Activated effector memory CD4-positive, alpha-beta T cell treated with Interleukin-2 at 50 U/mL for 16 hours (primary cell): ENCODE measurements around the gene CYB561D2.

ENCODE experiments used
- DNase-seq: peaks from one replicate; pipeline ENCODE4 v3.0.0-alpha.2; 2020

CYB561D2 gene

DNA sequence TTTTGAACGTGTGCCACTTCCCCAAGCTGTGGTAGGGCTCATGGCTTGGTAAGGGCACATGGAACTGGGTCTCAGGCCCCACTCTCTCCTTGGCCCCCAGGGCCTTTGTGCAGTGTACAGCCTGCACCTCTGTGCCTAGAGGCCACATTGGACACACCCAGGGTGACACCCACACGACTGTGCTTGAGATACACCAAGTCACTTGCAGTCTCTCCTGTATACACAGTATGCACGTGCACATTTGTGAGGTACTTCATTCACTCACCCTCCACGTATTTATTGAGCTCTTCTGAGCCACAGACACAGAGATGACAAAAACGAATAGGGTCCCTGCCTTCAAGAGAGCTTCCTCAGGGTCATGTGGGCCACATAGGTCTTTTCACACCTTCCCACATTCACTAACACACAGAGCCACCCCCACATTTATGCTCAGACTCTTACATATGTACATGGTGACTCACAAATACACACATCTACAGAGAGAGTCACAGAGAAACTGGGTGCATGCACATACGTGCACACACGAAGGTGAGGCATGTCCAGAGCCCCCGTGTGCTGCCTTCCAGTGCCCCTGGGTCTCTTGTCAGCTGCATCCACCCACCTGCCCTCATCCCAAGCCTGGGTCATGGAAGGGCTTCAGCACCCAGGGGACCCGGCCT lies 18.5 kb downstream of the CYB561D2 start:
- DNase-seq = no peak

DNA sequence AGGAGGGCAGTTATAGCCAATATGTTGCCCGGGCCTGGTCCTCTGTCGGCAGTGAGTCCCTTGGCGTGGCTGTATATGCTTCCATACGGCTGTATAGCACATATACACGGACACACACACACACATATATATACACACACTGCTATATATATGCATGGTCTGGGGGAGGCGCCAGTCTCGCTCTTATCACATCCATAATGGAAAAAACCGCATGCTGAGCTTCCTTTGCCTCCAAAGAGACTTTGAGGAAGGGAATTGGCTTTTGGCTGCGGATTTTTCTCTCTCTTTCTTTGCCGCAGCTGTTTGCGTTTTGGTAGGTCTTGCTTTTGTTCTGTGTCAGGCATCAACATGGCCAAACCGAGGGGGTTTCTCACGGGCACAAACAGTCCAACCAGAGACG lies 19.9 kb downstream of the CYB561D2 start:
- no peak for DNase-seq

DNA sequence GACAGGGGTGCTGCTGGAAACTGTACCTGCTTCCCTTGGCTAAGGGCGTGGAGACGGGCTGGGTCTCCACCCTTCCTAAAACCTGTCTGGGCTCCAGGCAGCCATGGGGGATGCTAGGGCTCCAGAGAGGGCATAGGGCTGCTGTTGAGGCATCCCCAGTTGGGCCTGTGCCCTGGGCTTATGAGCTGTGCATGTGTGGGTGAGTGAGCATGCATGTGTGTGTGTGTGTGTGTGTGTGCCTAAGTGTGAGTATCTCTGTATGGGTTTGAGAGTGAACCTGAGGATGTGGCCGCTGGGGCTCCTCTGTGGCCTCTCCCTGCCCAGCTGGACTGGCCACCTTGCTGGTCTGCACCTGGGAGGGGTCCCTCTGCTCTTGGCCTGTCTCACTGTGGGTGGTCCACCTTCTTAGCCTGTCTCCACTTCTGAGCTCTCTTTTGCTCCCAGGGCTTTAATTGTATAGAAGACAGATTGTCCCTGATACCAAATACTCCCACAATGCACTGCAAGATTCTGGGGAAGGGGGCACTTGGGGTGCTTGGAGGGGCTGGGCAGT lies 20.5 kb downstream of the CYB561D2 start:
- DNase-seq = no peak

DNA sequence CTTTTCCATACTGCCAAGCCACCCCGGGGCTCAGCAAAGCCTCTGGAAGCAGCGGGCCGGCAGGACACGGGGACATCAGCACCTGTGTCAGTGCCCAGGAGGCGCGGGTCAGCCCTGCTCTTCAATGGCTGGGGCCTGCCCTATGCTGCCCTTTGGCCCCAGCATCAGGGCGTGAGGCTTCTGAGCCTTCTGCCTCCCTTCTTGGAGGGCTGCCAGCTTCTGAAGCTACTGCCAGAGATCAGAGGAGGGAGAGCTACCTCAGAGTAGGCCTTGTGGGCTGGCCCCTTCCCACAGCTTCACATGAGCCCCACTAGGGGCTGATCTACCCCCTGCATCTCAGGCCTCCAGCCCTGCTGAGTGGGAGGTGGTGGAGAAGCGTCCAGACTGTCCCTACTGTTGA lies 21.7 kb downstream of the CYB561D2 start:
- no peak for DNase-seq

DNA sequence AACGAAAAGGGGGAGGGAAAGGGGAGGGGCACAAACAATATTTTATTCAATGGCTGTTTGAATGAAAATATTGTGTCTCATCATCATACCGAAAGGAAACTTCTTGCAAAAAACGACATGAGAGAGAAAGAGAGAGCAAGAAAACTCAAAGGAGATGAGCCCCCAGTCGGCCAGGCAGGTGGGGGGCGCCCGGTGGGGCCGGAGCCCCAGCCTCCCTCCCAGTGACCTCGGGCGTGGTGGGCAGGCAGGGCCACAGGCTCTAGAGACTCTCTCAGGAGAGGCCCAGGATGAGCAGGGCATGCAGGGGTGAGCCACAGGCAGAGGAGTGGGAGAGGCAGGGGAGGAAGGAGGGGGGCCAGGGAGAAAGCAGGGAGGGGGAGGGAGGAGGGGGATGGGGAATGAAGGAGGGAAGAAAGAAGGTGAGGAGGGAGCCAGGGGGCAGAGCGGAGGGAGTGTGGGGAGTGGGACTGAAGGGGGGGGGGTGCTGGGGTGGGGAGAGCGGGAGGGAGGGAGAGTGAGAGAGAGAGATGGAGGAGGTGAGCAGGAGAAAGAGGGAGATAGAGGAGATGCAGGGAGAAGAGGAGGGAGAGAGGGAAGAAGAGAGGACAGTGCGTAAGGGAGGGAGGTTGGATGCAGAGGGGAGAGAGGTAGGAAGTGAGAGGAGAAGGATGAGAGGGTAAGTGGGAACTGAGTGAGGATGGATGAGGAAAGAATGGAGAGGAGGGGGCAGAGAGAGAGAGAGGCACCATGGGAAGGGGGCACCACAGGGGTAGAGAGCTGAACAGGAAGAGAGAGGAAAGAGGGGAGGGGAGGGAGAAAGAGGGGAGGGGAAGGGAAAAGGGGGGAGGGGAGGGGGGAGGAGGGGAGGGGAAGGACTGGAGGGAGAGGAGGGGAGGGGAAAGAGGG lies 22.7 kb downstream of the CYB561D2 start:
- no peak for DNase-seq

DNA sequence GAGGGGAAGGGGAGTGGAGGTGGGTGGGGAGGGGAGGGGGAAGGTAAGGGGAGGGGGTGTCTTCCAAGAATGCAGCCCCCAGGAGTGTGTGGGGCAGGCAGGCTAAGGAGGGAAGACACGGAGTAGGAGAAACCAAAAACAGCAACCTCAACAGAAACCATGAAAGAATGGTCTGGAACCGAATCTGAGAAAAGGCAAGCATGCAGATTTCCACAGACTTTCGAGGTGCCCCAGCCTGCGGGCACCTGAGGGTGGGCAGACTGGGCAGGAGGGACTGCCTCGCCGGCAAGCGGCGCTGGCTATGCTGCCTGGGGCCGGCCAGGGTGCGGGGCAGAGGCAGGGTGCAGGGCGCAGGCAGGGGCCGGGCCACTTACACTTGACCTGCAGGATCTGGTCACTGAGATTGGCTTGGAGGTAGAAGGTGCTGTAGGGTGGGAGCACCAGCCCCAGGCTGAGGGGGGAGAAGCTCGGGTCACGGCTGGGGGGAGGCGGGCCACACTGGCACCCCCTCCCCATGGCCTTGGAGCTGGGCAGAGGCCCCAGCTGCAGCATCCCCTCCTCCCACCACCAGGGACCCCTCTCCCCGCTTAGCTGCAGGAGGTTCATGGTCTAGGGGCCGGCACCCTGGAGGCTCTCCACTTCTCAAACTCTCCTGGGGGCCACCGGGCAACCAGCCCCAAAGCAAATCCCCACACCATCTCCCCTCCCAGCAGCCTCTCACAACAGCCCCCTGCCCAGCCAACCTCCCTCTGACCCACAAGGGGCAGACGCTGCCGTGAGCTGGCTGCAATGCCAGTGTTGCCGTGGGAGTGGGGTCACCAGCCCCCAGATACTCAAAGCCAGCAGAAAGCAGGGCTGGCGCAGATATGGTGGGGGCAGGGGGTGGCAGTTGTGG lies 23.9 kb downstream of the CYB561D2 start:
- DNase-seq = no peak

DNA sequence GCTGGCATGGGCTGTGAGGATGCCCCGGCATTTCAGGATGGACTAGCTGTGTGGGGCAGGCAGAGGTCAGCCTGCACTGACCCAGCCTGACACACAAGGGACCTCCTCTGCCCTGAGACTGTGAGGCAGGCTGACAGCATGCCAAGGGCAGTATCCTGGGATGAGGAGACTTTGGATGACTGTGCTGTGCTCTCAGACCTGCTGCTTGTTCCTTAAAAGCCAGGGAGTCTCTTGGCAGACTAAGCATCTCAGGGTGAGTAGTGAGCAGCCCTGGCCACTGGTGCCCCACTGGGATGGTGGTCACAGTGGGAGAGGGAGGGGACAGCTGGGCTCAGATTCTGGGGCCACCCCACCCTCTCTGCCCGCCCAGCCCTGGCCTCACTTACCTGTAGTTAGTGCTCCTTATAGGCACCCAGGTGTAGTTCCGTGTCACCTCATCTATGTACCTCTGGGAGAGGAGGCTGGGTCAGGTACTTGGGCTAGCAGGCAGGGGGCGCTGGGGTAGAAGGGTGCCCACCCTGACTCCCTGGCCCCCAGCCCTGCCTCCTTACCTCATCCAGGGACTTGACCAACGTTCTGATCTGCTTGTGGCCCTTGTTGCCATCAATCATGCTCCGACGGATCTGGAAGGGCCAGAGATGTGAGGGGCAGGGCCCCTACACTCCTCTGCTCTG lies 24.7 kb downstream of the CYB561D2 start:
- DNase-seq = no peak

DNA sequence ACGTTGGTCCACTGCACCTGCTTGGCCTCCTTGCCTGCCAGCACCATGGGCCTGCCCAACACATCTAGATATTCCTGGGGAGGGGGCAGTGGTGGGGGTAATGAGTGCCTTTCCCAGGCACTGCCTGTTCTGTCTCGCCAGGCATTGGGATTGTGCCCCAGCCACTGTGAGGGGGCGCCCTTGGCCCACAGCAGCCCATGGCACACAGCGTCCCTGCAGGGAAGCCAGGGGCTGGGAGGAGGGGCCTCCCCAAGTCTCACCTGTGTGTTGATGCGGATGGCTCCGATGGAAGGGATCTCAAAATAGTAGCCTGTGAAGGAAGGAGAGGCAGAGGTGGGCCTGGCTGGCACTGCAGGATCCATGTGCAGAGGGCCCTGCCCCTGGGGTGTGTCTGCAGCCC lies 27.4 kb downstream of the CYB561D2 start:
- DNase-seq = no peak

DNA sequence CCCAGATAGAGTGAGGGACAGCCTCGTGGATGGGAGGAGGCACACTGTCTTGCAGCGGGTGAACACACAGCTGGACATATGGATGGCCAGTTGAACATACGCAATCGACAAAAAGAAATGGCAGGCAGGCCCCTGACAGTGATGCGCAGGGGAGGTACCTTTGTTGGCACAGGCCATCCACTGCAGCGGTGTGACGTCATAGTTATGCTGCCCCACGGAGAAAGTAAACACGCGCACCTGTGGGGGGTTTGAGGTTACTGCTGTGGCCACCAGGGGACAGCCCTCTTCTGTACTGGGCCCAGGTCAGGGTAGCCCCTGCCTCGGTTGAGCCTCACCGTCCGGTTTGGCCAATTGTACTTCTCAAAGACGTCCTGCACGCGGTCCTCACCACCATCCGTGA lies 28.1 kb downstream of the CYB561D2 start:
- no peak for DNase-seq

DNA sequence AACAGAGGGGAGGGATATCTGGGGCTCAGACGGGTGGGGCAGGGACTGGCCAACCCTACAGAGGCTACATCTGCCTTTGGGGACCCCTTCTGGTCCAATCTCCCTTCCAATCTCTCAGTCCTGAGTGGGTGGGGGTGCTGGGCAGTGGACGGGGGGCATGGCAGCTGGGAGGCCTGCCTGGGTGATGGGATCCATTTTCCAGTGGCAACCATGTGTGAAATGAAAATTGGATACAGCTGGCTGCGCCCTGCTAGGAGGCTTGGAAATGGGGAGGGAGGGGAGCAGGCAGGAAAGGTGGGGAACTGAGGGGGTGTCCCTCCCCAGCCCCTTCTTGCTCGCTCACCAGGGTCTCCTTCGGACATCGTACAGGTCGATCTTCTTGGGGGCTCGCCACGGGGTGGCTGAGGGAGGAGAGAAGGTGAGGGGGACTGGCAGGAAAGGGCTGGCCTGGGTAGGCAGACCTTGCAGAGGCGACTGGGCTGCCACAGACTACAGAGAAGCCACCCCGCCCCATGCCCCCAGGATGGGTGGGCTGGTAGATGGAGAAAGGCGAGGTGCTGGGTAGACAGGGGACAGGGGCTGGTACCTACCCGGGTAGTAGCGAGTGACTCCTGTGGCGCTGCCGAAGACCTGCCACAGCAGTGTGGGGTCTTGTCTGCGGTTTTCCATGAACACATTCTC lies 29.9 kb downstream of the CYB561D2 start:
- no peak for DNase-seq

DNA sequence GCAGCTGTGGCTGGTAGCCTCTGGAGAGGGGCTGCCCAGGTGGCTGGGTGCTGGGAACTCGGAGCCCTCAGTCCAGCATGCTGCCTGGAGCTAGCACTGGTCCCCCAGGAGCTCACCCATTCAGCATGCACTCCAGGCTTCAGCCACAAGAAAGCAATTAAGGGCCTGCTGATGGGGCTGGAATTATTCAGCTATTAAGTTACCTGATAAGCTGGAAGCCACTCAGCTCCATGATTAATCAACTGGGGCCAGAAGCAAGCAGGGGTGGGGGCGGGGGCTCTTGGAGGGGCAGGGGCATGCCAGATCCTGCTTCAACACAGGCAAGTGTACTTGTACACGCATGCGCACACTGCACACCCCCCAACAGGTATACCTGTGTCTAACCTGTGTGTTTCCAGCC lies 30.7 kb downstream of the CYB561D2 start:
- DNase-seq = no peak

DNA sequence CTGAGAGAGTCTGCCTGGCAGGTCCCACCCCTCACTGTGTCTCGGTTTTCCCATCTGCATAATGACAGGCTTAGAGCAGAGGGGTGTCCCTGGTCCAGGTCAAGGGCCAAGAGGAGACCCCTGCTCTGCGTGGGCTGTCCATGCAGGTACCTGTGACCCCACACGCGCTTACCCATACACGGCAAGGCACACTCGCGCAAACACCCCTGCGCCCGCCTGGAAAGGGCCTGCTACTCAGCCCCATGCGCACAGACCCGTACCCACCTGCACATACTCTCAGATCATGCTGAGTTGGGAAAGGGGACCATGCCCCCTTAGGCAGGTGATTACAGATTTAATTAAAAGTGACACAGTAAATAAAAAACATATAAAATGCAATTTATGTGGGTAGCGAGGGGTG lies 32.1 kb downstream of the CYB561D2 start:
- no peak for DNase-seq

DNA sequence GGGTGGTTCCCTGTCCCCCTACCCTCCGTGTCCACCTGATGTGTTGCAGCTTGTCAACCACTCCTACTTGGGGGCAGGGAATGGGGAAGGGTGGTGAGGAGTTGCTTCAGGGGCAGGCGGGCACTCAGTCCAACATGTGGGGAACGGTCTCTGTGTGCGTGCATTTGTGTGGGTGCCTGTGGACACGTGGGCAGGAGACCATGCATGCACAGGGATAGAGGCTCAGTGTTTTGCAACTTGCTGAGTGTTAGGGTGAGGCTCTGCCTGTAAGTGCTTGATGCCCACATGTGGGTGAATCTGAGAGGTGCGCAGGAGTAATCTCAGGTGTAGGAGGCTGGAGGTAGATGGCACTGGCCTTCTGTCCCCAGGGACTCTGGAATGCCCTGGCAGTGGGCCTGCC lies 33.1 kb downstream of the CYB561D2 start:
- DNase-seq = no peak

DNA sequence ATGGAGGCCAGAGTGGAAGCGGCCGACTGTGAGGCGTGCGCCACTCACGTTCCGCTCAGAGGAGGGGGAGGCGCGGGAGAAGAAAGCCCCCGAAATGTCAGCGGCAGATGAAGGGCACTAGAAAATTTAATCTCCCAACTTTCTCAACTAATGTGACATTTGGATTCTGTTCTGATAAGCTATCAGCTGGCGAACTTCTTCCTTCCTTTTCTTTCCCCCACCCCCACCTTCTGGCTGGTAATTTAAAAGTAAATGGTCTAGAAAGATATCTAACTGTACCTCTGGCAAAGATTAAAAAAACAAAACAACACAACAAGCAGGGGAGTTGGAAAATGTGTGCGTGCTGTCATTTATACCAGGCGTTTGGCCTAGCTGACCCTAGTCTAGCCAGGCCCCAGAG lies 35.1 kb downstream of the CYB561D2 start:
- no peak for DNase-seq

DNA sequence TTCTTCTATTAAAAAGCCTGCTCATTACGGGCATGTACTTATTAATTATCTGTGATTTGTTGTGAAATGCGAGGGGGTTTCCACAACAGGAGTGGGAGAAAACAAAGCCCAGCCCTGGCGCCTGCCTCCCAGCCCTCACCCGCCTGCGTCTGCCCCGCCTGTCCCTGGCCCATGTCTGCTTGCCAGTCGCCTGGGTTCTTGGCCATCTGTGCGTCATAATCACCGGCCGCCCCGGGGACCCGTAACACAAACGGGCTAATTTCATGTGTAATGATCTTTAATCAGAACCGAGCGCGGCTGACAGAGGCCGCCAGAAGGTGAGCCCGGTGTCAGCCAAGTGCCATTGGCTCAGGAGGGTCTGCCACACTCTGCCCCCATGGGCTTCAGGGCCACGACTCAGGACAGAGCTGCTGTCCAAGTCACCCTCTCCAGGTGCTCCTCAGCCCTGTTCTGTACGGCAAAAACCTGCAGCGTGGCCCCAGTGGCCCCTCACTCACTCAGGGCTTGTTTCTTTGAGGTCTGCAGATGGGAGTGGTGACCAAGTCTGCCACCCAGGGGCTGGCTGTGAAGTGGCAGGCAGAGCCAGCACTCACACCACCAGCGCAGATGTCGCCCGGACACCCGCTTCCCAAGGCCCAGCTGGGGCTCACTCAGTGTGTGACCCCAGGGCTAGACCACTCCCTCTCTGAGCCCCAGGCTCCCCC lies 37.5 kb downstream of the CYB561D2 start:
- no peak for DNase-seq

DNA sequence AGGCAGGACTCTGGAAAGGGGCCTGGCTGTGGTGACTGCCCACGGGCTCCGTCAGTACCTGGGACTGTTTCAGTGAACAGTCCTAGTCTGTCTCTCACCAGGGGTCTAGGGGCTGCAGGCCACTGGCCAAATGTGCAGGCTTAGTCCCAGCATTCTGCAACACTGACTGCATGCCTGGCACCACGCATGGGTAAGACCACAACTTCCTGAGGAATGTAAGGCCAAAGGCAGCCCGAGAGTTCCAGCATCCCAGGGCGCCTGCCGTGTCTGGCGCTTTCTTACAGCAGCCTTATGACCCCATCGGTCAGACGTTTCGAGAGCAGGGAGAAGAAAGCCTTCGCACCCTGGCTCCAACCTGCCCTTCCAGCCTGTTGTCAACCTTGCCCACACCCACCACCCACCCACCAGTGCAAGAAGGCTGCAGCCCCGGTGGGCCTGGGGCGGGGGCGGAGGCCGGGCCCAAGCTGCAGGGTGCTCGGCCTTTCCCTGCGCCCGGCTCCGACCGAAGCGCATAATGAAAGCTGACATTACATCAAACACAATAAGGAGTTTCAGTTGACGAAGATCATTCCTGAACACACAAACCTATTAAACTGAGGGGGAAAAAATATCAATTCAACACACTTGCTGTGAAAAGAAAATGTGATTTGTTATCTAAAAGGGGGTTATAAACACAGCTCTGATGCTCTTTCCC lies 38.2 kb downstream of the CYB561D2 start:
- DNase-seq = no peak

DNA sequence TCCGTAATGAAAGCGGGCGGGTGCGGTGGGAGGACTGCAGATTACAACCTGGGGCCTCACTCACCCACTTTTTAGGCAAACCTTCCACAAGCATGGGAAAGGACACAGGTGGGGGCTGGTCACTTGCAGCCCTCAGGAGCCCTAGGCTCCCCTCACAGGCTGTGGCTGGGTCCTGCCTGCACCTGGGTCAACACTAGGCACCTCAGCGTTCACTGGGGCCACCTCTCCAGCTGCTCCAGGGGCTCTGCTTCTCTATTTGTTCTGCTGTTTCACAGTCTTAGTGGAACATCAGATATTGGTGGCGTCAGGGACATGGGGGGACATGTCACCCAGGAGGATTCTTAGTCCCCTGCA lies 38.7 kb downstream of the CYB561D2 start:
- DNase-seq = no peak

DNA sequence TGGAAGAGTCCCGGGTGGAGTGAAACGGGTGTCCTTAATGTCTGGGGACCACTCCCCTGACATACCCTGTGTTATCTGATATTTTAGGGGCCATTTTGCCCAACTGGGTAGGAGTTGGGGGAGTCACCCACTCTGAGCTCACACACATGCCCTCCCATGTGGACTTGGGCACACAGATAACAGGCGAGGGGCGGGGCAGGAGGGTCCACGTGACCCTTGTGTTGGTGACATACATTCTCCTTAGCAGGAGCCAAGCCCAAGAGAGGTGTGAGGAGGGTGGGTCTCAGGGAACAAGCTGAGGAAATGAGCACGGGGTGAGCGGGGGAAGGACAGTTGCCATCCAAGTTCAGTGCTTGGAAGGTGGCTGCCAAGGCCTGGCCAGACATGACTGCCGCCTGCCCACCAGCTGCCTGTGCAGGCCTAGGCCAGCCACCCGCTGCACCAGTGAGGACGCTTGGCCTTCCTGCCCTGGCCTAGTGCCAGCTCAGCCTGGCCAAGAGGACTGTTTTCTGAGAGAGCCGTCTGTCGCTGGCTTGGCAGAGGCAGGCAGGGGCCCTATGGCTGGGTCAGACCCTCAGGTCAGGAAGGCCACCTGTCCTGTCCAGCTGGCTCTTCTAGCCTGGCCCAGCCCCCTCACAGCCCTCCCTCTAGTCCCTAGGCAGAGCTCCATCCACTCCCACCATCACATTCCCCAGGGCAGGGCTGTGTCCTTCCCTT lies 40.0 kb downstream of the CYB561D2 start:
- no peak for DNase-seq

DNA sequence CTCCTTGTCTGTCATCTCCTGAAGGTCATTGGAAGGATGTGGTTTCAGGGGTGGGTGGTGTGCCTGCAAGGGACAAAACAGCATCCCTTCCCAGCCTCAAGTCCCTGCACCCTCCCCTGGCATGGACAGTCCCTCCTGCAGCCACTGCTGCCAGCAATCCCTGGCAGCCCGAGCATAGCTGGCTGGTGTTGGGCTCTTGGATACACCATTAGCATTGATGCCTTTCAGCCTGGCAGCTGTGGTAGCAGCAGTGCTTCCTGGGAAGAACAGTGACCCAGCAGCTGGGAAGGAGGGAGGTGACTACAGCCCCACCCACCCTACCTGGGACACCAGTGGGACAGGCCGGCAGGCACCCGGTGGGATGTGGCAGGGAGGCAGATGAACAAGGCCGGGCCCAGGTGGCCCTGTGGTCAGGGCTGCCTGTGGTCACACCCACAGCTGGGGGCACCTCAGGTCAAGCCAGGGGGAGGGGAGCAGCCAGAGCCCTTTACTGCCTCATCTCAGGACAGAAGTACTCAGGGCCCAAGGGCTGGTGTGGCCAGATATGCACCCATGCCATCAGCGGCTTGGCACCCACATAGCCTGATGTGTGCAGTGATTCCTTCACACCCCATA lies 41.5 kb downstream of the CYB561D2 start:
- no peak for DNase-seq

DNA sequence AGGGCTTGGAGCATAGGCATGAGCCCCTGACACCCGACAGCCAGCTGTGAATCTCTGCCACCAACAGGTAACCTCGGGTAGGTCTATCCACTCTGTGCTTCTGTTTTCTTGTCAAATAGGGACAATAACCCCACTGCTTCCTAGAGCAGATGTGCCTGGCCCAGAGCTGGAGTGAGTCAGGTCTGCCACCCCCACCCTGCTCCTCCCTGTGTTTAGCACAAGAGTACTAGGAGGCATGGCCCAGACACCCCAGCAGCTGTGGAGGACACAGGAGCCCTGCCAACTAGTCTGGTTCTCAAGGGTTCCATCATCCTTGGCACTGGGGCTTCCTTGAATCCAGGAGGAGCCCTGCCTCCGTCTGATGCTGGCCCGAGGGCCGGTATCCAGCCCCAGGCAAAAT lies 42.4 kb downstream of the CYB561D2 start:
- DNase-seq = no peak
